Activated naive CD8-positive, alpha-beta T cell treated with anti-CD3 and anti-CD28 coated beads for 36 hours (primary cell): ENCODE measurements around the gene LRFN3. TPM values are rescaled to one million over a fixed set of nuclear protein-coding genes. Genes with fewer than 3 reads are reported as not detected.

ENCODE experiments used
- DNase-seq: peaks from one replicate; pipeline ENCODE4 v3.0.0; 2021
- H3K27ac Mint-ChIP-seq: one replicate; pipeline ENCODE4 v1.8.0; 2022; ENCODE audit warnings: mild to moderate bottlenecking, moderate library complexity, mixed read lengths
- H3K27me3 Mint-ChIP-seq: one replicate; pipeline ENCODE4 v1.8.0; 2022; ENCODE audit warnings: mild to moderate bottlenecking, mixed read lengths
- H3K36me3 Mint-ChIP-seq: one replicate; pipeline ENCODE4 v1.8.0; 2021; ENCODE audit warnings: mild to moderate bottlenecking, mixed read lengths
- H3K4me1 Mint-ChIP-seq: one replicate; pipeline ENCODE4 v1.8.0; 2021; ENCODE audit warnings: mixed read lengths
- H3K4me3 Mint-ChIP-seq: one replicate; pipeline ENCODE4 v1.8.0; 2022; ENCODE audit warnings: mild to moderate bottlenecking, moderate library complexity, mixed read lengths
- H3K9me3 Mint-ChIP-seq: one replicate; pipeline ENCODE4 v1.8.0; 2022; ENCODE audit warnings: mixed read lengths
- total RNA-seq, 2 experiments: library from RNA; stranded (reverse); gene quantifications; one replicate each; pipeline ENCODE4 v1.2.3, GENCODE V29; 2021

LRFN3 gene
- total RNA-seq, 2 experiments from 2014 or later, result 5.8 to 7.1 TPM

DNA sequence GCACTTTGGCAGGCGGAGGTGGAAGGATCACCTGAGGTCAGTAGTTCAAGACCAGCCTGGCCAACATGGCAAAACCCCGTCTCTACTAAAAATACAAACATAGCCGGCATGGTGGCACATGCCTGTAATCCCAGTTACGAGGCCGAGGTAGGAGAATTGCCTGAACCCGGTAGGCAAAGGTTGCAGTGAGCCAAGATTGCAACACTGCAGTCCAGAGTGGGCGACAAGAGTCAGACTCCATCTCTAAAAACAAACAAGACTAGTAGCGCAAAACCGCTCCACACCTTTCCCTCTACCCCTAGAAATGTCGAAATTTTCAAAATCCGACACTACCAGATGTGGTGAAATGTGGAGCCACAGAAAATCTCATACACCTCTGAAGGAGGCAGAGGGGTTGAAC is 16.9 kb upstream of the LRFN3 start:
- Mint-ChIP-seq H3K27ac (no peak overlapping the region), H3K4me1 (peaks cover 2% of the 10 kb centered on the region), H3K9me3 (no peaks in the 10 kb centered on the region), H3K27me3 (no peaks in the 10 kb centered on the region), H3K36me3 (no peaks in the 10 kb centered on the region), H3K4me3 (no peak overlapping the region)
- DNase-seq, result no peak

DNA sequence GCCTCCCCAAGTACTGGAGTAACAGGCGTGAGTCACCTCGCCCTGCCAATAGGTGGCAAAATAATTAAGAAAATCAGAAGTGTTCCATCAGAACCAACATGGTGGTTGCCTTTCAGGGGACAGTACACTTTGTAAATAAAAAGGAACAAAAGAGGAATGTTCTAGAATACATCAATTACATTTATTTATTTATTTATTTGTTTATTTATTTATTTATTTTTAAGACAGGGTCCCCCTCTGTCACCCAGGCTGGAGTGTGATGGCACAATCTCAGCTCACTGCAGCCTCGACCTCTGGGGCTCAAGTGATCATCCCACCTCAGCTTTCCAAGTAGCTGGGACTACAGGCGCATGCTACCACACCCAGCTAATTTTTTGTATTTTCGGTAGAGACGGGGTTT is 15.2 kb upstream of the LRFN3 start:
- no peaks in the 10 kb centered on the region for H3K4me1 Mint-ChIP-seq
- peaks cover 2% of the 10 kb centered on the region for H3K36me3 Mint-ChIP-seq
- H3K27me3 Mint-ChIP-seq, result no peaks in the 10 kb centered on the region
- DNase-seq, result no peak
- no peak overlapping the region for H3K27ac Mint-ChIP-seq
- peaks cover 9% of the 10 kb centered on the region for H3K9me3 Mint-ChIP-seq
- no peak overlapping the region for H3K4me3 Mint-ChIP-seq

DNA sequence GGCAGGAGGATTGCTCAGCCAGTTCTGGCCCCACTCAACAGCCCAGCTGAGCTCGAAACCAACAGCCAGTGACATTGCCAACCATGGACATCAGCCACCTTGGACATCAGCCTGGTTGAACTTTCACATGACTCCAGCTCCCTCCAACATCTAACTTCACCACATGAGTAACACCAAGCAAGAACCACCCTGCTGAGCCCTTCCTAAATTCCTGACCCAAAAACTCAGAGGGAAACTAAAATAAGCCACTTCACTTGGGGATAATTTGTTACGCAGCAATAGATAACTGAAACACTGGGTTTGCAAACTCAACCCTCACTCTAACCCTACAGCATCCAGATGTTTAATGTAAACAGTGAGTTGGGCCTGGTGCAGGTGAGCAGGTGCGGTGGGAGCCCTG is 10.7 kb upstream of the LRFN3 start:
- H3K9me3 Mint-ChIP-seq, result peaks cover 11% of the 10 kb centered on the region
- no peak for DNase-seq
- H3K27me3 Mint-ChIP-seq, result no peaks in the 10 kb centered on the region
- H3K4me1 Mint-ChIP-seq, result peaks cover 7% of the 10 kb centered on the region
- H3K4me3 Mint-ChIP-seq, result no peak overlapping the region
- no peak overlapping the region for H3K27ac Mint-ChIP-seq
- H3K36me3 Mint-ChIP-seq, result peaks cover 5% of the 10 kb centered on the region

DNA sequence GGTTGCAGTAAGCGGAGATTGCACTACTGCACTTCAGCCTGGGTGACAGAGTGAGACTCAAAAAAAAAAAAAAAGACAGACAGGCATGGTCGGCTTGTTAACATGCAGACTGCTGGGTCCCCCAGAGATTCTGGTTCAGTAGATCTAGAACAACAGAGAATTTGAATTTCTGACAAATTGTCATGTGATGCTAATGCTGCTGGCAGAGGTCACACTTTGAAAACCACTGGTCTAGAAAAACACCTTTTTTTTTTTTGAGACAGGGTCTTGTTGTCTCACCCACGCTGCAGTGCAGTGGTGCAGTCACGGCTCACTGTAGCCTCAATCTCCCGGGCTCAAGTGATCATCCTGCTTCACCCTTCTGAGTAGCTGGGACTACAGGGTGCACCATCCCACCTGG is 7.7 kb upstream of the LRFN3 start:
- DNase-seq, result no peak
- peaks cover 5% of the 10 kb centered on the region for H3K36me3 Mint-ChIP-seq
- no peak overlapping the region for H3K4me3 Mint-ChIP-seq
- peaks cover 17% of the 10 kb centered on the region for H3K4me1 Mint-ChIP-seq
- peaks cover 11% of the 10 kb centered on the region for H3K9me3 Mint-ChIP-seq
- H3K27me3 Mint-ChIP-seq, result no peaks in the 10 kb centered on the region
- H3K27ac Mint-ChIP-seq, result no peak overlapping the region

DNA sequence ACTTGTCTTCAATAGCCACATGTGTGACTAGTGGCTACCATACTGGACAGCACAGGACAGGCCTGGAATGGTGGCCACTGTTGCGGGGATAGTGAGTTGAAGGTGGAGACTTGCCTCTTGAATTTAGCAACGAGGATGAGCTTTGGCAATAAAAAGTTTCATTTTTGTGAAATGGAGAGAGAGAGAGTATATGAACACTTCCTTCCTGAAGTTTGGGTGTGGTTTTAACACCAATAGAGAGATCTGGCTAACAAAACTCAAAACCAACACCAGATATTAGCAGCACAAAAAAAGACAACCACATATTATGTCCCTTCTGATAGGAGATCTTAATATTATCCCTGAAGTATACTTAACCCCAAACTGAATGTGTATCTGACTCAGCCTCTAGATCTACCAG is 6.3 kb upstream of the LRFN3 start:
- peaks cover 5% of the 10 kb centered on the region for H3K36me3 Mint-ChIP-seq
- peak overlapping the region; percentile 54 for H3K4me3 Mint-ChIP-seq
- no peaks in the 10 kb centered on the region for H3K27me3 Mint-ChIP-seq

DNA sequence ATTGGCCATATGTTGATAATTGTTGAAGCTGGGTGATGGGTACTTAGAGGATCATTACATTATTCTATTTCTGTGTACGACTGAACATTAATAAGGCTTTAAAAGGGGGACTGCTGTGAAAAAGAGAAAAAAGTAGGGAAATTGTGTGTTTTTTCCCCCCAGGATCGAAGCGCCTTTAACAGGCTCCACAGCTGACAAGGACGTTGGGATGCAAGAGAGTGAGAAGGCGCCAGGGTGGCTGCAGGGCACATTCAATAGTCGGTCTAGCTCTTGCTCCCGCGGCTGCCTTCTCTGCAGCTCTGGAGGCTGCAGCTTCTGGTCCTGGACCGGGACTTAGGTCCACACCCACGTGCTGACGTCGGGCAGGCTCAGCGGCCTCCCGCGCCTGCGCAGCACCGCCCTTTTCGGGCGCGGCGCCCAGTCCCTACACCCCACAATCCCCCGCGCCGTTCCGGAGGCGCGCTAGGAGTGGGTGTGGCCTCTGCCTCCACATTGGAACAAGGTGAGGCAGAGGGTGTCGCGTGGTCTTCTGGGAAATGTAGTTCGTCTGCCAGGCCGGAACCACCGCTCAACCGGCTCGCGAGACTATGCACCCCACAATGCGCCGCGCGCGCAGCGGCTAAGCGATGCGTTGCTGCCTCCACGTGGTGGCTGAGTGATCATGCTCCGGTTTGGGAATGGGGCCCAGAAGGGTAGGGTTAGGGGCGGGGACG is 4.9 kb upstream of the LRFN3 start:
- H3K4me1 Mint-ChIP-seq, result peaks cover 20% of the 10 kb centered on the region
- no peaks in the 10 kb centered on the region for H3K9me3 Mint-ChIP-seq
- H3K4me3 Mint-ChIP-seq, result peak overlapping the region; percentile 72
- peaks cover 3% of the 10 kb centered on the region for H3K36me3 Mint-ChIP-seq
- no peaks in the 10 kb centered on the region for H3K27me3 Mint-ChIP-seq
- peak overlapping the region; percentile 81 for H3K27ac Mint-ChIP-seq
- peak; percentile 100 for DNase-seq

More for the DNA sequence above, 6.3 kb upstream of the LRFN3 start:
- DNase-seq, result no peak
- H3K27ac Mint-ChIP-seq, result peak overlapping the region; percentile 92
- peaks cover 17% of the 10 kb centered on the region for H3K4me1 Mint-ChIP-seq
- H3K9me3 Mint-ChIP-seq, result peaks cover 11% of the 10 kb centered on the region

DNA sequence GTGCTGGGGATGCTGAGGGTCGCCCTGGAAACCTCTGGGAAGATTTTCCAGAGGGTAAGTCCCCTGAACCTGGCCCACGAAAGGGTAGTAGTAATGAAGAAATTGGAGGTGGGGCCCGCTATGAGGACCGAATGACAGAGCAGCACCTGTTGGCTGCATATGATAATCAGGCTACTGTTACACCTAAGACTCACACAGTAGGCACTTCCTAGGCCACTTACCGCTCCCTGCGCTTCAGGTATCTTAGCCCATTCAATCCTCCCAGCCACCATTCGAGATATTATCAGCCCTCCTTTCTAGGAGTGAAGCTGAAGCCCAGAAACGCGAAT is 4.3 kb upstream of the LRFN3 start:
- Mint-ChIP-seq H3K36me3 (peaks cover 3% of the 10 kb centered on the region), H3K27ac (peak overlapping the region; percentile 81), H3K4me3 (peak overlapping the region; percentile 67), H3K4me1 (peaks cover 20% of the 10 kb centered on the region), H3K9me3 (no peaks in the 10 kb centered on the region), H3K27me3 (no peaks in the 10 kb centered on the region)
- no peak for DNase-seq

DNA sequence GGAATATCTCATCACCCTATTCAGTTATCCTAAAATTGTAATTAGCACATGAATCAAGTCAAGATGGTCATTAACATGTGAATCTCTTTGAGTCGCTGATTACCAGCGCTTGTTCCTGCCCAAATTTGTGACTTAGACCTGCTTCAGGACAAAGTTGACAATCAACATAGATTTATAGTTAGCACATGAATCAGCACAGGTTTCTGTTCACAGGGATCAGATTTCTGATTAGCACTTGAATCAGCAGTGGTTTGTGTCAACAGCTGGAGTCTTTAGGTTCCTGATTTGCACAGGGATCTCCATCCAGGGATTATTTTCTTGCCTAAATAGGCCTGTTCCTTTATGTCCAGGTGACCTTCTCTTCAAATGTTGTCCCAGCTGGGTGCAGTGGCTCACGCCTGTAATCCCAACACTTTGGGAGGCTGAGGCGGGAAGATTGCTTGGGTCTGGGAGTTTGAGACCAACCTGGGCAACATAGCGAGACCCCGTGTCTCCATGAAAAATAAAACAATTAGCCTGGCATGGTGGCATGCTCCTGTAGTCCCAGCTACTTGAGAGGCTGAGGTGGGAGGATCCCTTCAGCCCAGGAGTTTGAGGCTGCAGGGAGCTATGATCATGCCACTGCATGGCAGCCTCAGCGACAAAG is 3.8 kb upstream of the LRFN3 start:
- Mint-ChIP-seq H3K36me3 (peaks cover 3% of the 10 kb centered on the region), H3K4me1 (peaks cover 22% of the 10 kb centered on the region), H3K27me3 (no peaks in the 10 kb centered on the region), H3K4me3 (no peak overlapping the region), H3K27ac (no peak overlapping the region), H3K9me3 (no peaks in the 10 kb centered on the region)
- DNase-seq, result no peak

DNA sequence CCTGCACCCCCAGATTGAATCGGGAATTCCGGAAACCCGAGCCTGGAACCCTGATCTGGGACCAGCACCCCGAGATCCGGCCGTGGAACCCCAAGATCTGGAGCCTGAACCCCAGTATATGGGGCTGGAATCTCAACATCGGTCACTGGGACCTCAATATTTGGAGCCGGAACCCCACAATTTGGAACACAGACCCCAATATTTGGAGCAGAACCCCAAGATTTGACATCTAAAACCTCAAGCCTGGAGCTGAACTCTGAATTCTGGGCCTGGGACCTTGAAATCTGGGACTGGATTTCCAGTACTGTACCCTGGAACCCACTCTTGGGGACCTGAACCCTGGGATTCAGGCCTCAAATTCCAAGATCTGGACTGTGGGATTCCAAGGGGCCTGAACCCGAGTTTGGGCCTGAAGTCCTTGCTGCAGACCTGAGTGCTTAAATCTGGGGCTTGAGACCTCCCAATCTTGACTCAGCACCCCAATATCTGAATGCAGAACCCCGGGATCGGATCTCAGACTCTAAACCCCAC is 629 bp downstream of the LRFN3 start:
- DNase-seq, result no peak
- peak overlapping the region; percentile 63 for H3K4me3 Mint-ChIP-seq
- H3K4me1 Mint-ChIP-seq, result peaks cover 22% of the 10 kb centered on the region
- H3K9me3 Mint-ChIP-seq, result no peaks in the 10 kb centered on the region
- no peaks in the 10 kb centered on the region for H3K27me3 Mint-ChIP-seq
- H3K27ac Mint-ChIP-seq, result no peak overlapping the region
- H3K36me3 Mint-ChIP-seq, result no peaks in the 10 kb centered on the region

DNA sequence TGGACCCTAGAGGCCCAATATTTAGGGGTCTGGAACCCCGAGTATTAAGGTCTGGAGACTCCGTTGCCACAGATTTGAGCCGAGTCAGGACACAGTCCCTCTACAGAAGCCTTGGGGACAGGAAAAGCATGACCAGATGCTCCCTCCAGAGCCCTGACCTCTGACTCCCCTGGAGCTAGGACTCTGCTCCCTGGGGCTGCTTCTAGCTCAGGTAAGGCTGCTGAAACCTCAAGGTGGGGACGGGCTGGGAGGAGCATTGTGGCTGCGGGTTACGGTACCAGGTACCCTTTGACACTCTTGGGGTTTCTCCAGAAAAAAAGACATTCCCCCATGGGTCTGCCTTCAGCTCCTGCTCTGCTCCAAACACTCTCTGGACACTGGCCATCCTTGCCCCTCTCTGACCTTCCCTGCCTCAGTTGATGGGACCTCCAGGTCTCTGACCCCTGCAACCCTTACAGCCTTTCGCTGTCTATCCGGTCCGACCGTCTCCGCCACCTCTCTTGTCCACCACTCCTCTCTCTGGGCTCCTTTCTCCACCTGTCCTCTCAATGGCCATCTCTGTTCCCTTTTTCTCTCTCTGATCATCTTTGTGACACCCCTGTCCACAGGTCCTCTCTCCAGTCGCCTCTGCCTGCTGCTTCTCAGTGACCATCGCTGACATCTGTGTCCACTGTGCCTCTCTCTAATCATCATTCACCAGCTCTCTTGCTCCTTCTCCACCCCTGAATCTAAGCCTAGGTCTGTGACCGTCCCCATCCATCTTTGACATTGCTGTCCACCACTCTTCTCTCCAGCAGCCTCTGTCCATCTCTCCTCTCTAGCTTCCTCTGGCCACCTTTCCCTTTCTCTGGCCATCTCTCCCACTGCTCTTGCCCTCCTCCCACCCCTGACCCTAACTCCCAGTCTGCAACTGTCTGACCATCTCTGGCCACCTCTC is 1.4 kb downstream of the LRFN3 start:
- no peaks in the 10 kb centered on the region for H3K36me3 Mint-ChIP-seq
- H3K4me1 Mint-ChIP-seq, result peaks cover 19% of the 10 kb centered on the region
- H3K27me3 Mint-ChIP-seq, result no peaks in the 10 kb centered on the region
- DNase-seq, result no peak
- no peaks in the 10 kb centered on the region for H3K9me3 Mint-ChIP-seq
- no peak overlapping the region for H3K27ac Mint-ChIP-seq
- peak overlapping the region; percentile 63 for H3K4me3 Mint-ChIP-seq

DNA sequence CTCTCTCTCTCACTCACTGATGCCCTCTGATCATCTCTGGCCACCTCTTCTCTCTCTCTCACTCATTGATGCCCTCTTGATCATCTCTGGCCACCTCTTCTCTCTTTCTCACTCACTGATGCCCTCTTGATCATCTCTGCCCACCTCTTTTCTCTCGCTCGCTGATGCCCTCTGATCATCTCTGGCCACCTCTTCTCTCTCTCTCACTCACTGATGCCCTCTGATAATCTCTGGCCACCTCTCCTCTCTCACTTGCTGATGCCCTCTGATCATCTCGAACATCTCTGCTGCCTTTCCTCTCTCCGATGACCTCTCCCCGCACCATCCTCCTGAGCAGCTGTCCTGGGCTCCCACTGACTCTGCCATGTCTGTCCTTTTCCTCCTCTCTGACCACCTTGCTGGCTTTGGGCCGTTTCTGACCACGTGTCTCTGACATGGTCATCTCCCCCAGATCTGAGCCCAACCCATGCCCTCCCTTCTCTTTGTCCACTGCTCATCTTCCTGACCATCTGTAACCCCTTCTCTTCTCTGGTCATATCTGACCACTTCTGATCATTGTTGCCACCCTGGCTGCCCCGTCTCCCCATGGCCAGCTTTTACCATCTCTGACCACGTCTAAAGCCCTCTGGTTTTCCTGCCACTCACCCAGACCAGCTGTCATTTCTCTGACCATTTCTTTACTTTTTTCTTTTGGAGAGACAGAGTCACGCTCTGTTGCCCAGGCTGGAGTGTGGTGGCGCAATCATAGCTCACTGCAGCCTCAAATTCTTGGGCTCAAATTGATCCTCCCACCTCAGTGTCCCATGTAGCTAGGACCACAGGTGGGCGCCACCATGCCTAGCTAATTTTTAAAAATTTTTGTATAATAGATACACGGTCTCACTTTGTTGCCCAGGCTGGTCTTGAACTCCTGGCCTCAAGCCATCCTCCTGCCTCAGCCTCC is 2.4 kb downstream of the LRFN3 start:
- no peak for DNase-seq
- H3K4me3 Mint-ChIP-seq, result peak overlapping the region; percentile 63
- H3K36me3 Mint-ChIP-seq, result no peaks in the 10 kb centered on the region
- H3K27me3 Mint-ChIP-seq, result no peaks in the 10 kb centered on the region
- H3K4me1 Mint-ChIP-seq, result peaks cover 19% of the 10 kb centered on the region
- no peaks in the 10 kb centered on the region for H3K9me3 Mint-ChIP-seq
- H3K27ac Mint-ChIP-seq, result no peak overlapping the region

DNA sequence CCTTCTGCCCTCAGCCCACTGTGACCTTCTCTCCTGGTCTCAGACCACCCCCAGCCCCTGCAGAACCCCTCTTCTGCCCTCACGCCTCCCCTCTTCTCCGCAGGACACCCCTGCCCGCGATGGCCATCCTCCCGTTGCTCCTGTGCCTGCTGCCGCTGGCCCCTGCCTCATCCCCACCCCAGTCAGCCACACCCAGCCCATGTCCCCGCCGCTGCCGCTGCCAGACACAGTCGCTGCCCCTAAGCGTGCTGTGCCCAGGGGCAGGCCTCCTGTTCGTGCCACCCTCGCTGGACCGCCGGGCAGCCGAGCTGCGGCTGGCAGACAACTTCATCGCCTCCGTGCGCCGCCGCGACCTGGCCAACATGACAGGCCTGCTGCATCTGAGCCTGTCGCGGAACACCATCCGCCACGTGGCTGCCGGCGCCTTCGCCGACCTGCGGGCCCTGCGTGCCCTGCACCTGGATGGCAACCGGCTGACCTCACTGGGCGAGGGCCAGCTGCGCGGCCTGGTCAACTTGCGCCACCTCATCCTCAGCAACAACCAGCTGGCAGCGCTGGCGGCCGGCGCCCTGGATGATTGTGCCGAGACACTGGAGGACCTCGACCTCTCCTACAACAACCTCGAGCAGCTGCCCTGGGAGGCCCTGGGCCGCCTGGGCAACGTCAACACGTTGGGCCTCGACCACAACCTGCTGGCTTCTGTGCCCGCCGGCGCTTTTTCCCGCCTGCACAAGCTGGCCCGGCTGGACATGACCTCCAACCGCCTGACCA is 3.3 kb downstream of the LRFN3 start:
- Mint-ChIP-seq H3K4me3 (no peak overlapping the region), H3K9me3 (no peaks in the 10 kb centered on the region), H3K27me3 (no peaks in the 10 kb centered on the region), H3K4me1 (peaks cover 19% of the 10 kb centered on the region), H3K36me3 (no peaks in the 10 kb centered on the region), H3K27ac (no peak overlapping the region)
- DNase-seq, result no peak

DNA sequence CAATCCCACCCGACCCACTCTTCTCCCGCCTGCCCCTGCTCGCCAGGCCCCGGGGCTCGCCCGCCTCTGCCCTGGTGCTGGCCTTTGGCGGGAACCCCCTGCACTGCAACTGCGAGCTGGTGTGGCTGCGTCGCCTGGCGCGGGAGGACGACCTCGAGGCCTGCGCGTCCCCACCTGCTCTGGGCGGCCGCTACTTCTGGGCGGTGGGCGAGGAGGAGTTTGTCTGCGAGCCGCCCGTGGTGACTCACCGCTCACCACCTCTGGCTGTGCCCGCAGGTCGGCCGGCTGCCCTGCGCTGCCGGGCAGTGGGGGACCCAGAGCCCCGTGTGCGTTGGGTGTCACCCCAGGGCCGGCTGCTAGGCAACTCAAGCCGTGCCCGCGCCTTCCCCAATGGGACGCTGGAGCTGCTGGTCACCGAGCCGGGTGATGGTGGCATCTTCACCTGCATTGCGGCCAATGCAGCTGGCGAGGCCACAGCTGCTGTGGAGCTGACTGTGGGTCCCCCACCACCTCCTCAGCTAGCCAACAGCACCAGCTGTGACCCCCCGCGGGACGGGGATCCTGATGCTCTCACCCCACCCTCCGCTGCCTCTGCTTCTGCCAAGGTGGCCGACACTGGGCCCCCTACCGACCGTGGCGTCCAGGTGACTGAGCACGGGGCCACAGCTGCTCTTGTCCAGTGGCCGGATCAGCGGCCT is 4.1 kb downstream of the LRFN3 start:
- Mint-ChIP-seq H3K4me3 (no peak overlapping the region), H3K36me3 (no peaks in the 10 kb centered on the region), H3K27ac (no peak overlapping the region), H3K9me3 (no peaks in the 10 kb centered on the region), H3K27me3 (no peaks in the 10 kb centered on the region), H3K4me1 (peaks cover 19% of the 10 kb centered on the region)
- DNase-seq, result no peak
